Measurements from ENCODE around the gene CDYL2. TPM values are rescaled to one million over a fixed set of nuclear protein-coding genes. Genes with fewer than 3 reads are reported as not detected.

The CDYL2 gene
- total RNA-seq, 4 donors from 2014 or later = 2.2 to 5.7 (median 3.2) TPM

DNA sequence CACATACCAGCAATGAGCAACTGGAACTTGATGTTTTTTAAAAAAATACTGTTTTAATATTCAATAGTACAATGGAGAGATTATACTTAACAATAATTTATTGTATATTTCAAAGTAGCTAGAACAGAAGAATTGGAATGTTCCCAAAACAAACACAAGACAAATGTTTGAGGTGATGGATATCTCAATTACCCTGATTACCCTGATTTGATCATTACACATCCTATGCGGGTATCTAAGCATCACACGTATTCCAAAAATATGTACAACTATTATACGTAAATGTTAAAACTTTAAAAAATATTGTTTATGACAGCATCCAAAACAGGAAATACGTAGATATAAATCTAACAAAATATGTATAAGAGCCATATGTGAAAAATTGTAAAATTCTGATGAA is 166.8 kb downstream of the CDYL2 start:
- Histone ChIP-seq H3K9me3 (peaks cover 0 to 28% (median 0%) of the 10 kb centered on the region in 4 donors), H3K36me3 (no peaks in the 10 kb centered on the region), H3K4me1 (no peaks in the 10 kb centered on the region), H3K27me3 (no peaks in the 10 kb centered on the region), H3K27ac (no peak overlapping the region), H3K4me3 (no peak overlapping the region)
- TF ChIP-seq POLR2A (IDR thresholded peaks at IDR 0.05) = no peak
- no peak for TF ChIP-seq EP300 (IDR thresholded peaks at IDR 0.05)
- TF ChIP-seq CTCF (IDR thresholded peaks at IDR 0.05) = no peak
- 79 to 82% methylated on average over 4 of the region's 4 CpGs for WGBS, 2 donors
- DNase-seq (ENCODE audit: low spot score in 2 of 2) = no peak

- no peak for DNase-seq (ENCODE audit: low spot score in 2 of 2)
- H3K9me3 ChIP-seq = peaks cover 0 to 24% (median 0%) of the 10 kb centered on the region in 4 donors
- 94 to 95% methylated on average over 3 of the region's 3 CpGs for WGBS, 2 donors
- no peaks in the 10 kb centered on the region for H3K36me3 ChIP-seq
- no peak overlapping the region for H3K27ac ChIP-seq
- H3K4me3 ChIP-seq = no peak overlapping the region
- H3K27me3 ChIP-seq = no peaks in the 10 kb centered on the region
- TF ChIP-seq EP300 (IDR thresholded peaks at IDR 0.05) (no peak), CTCF (IDR thresholded peaks at IDR 0.05) (no peak), POLR2A (IDR thresholded peaks at IDR 0.05) (no peak)
- no peaks in the 10 kb centered on the region for H3K4me1 ChIP-seq
Observed at GRCh38 chr16:80631581-80631980, 172.8 kb downstream of the CDYL2 start.

GRCh38 chr16:80628254-80628653 is 176.1 kb downstream of the CDYL2 start:
- no peak for DNase-seq (ENCODE audit: low spot score in 2 of 2)
- WGBS, 2 donors = 53 to 65% methylated on average over 3 of the region's 3 CpGs
- Histone ChIP-seq H3K36me3 (no peaks in the 10 kb centered on the region), H3K27me3 (no peaks in the 10 kb centered on the region), H3K27ac (no peak overlapping the region), H3K9me3 (peaks cover 0 to 30% (median 0%) of the 10 kb centered on the region in 4 donors), H3K4me1 (no peaks in the 10 kb centered on the region), H3K4me3 (no peak overlapping the region)
- no peak for TF ChIP-seq POLR2A (IDR thresholded peaks at IDR 0.05)
- no peak for TF ChIP-seq EP300 (IDR thresholded peaks at IDR 0.05)

- Histone ChIP-seq H3K27me3 (no peaks in the 10 kb centered on the region), H3K9me3 (peaks cover 0 to 30% (median 0%) of the 10 kb centered on the region in 4 donors), H3K36me3 (no peaks in the 10 kb centered on the region), H3K4me1 (no peaks in the 10 kb centered on the region), H3K4me3 (no peak overlapping the region), H3K27ac (no peak overlapping the region)
- no peak for TF ChIP-seq EP300 (IDR thresholded peaks at IDR 0.05)
- TF ChIP-seq POLR2A (IDR thresholded peaks at IDR 0.05) = no peak
- no peak for TF ChIP-seq CTCF (IDR thresholded peaks at IDR 0.05)
- DNase-seq (ENCODE audit: low spot score in 2 of 2) = no peak
- WGBS, 2 donors = 61 to 72% methylated on average over 1 of the region's 1 CpG
Observed at GRCh38 chr16:80627108-80627507, 177.3 kb downstream of the CDYL2 start.

DNA sequence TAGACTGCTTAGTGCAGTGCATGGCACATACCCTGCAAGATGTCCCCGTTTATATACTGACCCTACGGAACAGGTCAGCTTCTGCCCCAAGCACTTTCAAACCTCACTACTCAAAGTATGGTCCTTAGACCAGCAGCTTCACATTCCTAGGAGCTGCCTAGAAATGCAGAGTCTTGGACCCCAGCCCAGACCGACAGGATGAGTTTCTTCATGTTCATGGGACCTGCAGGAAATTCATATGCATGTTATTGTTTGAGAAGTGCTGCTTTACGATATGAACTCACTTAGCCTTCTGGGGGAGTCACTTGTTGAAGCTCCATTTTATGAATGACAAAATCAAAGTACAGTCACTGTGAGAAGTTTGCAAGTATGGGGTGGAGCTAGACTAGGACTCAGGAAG is 181.0 kb downstream of the CDYL2 start:
- H3K4me3 ChIP-seq = no peak overlapping the region
- peaks cover 0 to 30% (median 0%) of the 10 kb centered on the region in 4 donors for H3K9me3 ChIP-seq
- TF ChIP-seq CTCF (IDR thresholded peaks at IDR 0.05) = no peak
- no peak for TF ChIP-seq EP300 (IDR thresholded peaks at IDR 0.05)
- TF ChIP-seq POLR2A (IDR thresholded peaks at IDR 0.05) = no peak
- no peaks in the 10 kb centered on the region for H3K36me3 ChIP-seq
- no peak for DNase-seq (ENCODE audit: low spot score in 2 of 2)
- H3K27me3 ChIP-seq = no peaks in the 10 kb centered on the region
- H3K27ac ChIP-seq = no peak overlapping the region
- H3K4me1 ChIP-seq = no peaks in the 10 kb centered on the region
- WGBS, 2 donors = 60 to 75% methylated on average over 4 of the region's 4 CpGs

DNA sequence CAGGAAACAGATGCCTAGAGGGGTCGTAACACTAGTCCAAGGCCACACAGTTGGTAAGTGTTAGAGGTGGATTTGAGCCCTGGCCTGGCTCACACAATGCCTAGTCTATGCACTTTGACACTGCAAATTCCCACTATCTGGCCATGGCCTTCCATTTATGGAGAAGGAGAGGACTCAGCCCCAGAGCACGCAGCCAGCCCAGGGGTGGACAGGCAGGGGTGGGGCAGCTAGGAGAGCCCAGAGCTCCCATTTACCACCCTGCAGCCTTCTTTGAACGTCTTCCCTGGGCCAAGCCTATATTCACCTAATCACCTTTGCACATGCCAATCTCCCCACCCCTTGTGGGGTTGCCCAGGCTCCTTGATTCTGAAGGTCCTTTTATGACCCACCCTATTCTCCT is 182.4 kb downstream of the CDYL2 start:
- Histone ChIP-seq H3K27me3 (no peaks in the 10 kb centered on the region), H3K4me3 (no peak overlapping the region), H3K9me3 (peaks cover 0 to 30% (median 0%) of the 10 kb centered on the region in 4 donors), H3K36me3 (no peaks in the 10 kb centered on the region), H3K4me1 (no peaks in the 10 kb centered on the region), H3K27ac (no peak overlapping the region)
- DNase-seq (ENCODE audit: low spot score in 2 of 2) = no peak
- TF ChIP-seq EP300 (IDR thresholded peaks at IDR 0.05) (no peak), POLR2A (IDR thresholded peaks at IDR 0.05) (no peak), CTCF (IDR thresholded peaks at IDR 0.05) (no peak)
- WGBS, 2 donors = 85 to 91% methylated on average over 3 of the region's 3 CpGs
